Measurements from ENCODE around the gene SEC63. TPM values are rescaled to one million over a fixed set of nuclear protein-coding genes. Genes with fewer than 3 reads are reported as not detected.

The SEC63 gene
- total RNA-seq, 1 experiment from 2014 or later: 101 TPM

DNA sequence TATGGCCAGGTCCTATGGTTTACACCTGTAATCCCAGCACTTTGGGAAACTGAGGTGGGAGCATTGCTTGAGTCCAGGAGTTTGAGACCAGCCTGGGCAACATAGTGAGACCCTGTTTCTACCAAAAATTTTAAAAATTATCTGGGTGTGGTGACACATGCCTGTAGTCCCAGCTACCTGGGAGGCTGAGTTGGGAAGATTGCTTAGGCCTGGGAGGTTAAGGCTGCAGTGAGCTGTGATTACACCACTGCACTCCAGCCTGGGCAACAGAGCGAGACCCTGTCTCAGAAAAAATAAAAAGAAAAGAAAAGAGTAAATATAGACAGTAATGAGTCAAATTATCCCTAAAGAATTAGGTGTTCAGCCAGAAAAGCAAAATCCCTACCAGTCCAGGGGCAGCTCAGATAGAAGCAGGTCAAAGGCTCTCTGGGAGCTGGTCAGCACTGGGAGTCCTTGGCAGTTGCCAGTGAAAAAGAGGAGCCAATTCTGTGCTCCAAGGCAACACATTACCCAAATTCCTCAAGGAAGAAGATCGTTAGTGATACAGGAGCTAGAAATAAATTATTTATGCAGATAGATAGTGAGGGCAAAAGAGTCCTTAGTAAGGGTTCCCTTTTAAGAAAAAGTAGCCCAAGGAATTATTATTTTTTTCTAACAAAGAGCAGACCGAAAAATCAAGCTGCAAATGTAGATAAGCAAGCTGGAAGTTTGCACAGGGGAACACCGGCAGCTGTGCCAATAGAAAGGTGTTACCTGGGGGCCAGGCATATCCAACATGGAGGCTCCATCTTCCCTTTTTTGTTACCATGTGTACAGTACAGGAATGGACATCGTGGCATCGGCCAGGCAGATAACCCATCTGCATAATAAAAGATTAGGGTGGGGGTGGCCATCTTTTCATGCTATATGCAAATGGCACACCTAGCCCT is 31.4 kb upstream of the SEC63 start:
- BruUV-seq (replicated peaks): no TSS peak
- no peak overlapping the region for H2AFZ ChIP-seq
- no peaks in the 10 kb centered on the region for H3F3A ChIP-seq (ENCODE audit: insufficient read depth, low read depth)
- ChIA-PET CTCF (no interaction called here), POLR2A (ENCODE audit: unreplicated experiment) (no interaction called here)
- H3K27me3 ChIP-seq (ENCODE audit: insufficient read depth, low read depth): no peaks in the 10 kb centered on the region
- H3K4me2 ChIP-seq: no peak overlapping the region
- intact Hi-C loops (cut with micrococcal nuclease; ENCODE audit: unreplicated experiment): no loop called here
- TF ChIP-seq EZH2 (IDR thresholded peaks at IDR 0.05; ENCODE audit: low read depth): no peak
- TF ChIP-seq, protein P1, sequence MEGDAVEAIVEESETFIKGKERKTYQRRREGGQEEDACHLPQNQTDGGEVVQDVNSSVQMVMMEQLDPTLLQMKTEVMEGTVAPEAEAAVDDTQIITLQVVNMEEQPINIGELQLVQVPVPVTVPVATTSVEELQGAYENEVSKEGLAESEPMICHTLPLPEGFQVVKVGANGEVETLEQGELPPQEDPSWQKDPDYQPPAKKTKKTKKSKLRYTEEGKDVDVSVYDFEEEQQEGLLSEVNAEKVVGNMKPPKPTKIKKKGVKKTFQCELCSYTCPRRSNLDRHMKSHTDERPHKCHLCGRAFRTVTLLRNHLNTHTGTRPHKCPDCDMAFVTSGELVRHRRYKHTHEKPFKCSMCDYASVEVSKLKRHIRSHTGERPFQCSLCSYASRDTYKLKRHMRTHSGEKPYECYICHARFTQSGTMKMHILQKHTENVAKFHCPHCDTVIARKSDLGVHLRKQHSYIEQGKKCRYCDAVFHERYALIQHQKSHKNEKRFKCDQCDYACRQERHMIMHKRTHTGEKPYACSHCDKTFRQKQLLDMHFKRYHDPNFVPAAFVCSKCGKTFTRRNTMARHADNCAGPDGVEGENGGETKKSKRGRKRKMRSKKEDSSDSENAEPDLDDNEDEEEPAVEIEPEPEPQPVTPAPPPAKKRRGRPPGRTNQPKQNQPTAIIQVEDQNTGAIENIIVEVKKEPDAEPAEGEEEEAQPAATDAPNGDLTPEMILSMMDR (conservative IDR thresholded peaks at IDR 0.05): no peak
- DNase-seq: no peak
- H3K36me3 ChIP-seq (ENCODE audit: low read depth): no peaks in the 10 kb centered on the region
- H3K4me3 ChIP-seq: no peak overlapping the region
- H3K27ac ChIP-seq: no peak overlapping the region
- H3K9me2 ChIP-seq (ENCODE audit: insufficient read depth): no peaks in the 10 kb centered on the region
- no peaks in the 10 kb centered on the region for H3K4me1 ChIP-seq (replicated peaks; ENCODE audit: insufficient read depth)
- no peaks in the 10 kb centered on the region for H3K9me3 ChIP-seq (ENCODE audit: insufficient read depth, low read depth)
- no peaks in the 10 kb centered on the region for H3K79me2 ChIP-seq (ENCODE audit: low read depth)
- no peaks in the 10 kb centered on the region for H4K20me1 ChIP-seq (ENCODE audit: insufficient read depth)

DNA sequence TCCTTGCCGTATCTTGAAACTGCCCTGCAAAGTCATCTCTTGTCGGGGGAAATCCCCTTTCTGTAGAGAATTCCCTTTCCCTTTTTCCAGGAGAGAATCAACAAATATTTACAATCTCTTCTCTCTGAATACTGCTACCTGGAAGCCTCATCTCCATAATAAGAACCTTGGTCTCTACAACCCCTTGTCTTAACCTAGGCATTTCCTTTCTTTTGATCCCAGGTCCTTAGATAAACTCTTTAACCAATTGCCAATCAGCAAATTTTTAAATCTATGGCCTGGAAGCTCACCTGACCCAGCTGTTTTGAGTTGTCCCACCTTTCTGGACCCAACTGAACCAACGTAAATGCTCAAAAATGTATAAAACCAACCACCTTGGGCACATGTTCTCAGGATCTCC is 30.6 kb upstream of the SEC63 start:
- no peak overlapping the region for H2AFZ ChIP-seq
- no peaks in the 10 kb centered on the region for H3K79me2 ChIP-seq (ENCODE audit: low read depth)
- no peaks in the 10 kb centered on the region for H3K36me3 ChIP-seq (ENCODE audit: low read depth)
- no peak overlapping the region for H3K27ac ChIP-seq
- CTCF ChIA-PET: no interaction called here
- POLR2A ChIA-PET (ENCODE audit: unreplicated experiment): no interaction called here
- no peak overlapping the region for H3K4me3 ChIP-seq
- TF ChIP-seq EZH2 (IDR thresholded peaks at IDR 0.05; ENCODE audit: low read depth): no peak
- TF ChIP-seq, protein P1 (conservative IDR thresholded peaks at IDR 0.05): no peak
- intact Hi-C loops (cut with micrococcal nuclease; ENCODE audit: unreplicated experiment): no loop called here
- BruUV-seq (replicated peaks): no TSS peak
- no peak overlapping the region for H3K4me2 ChIP-seq
- DNase-seq: no peak
- H3K4me1 ChIP-seq (replicated peaks; ENCODE audit: insufficient read depth): no peaks in the 10 kb centered on the region
- no peaks in the 10 kb centered on the region for H3K9me3 ChIP-seq (ENCODE audit: insufficient read depth, low read depth)
- no peaks in the 10 kb centered on the region for H3F3A ChIP-seq (ENCODE audit: insufficient read depth, low read depth)
- no peaks in the 10 kb centered on the region for H3K27me3 ChIP-seq (ENCODE audit: insufficient read depth, low read depth)
- no peaks in the 10 kb centered on the region for H3K9me2 ChIP-seq (ENCODE audit: insufficient read depth)
- H4K20me1 ChIP-seq (ENCODE audit: insufficient read depth): no peaks in the 10 kb centered on the region

DNA sequence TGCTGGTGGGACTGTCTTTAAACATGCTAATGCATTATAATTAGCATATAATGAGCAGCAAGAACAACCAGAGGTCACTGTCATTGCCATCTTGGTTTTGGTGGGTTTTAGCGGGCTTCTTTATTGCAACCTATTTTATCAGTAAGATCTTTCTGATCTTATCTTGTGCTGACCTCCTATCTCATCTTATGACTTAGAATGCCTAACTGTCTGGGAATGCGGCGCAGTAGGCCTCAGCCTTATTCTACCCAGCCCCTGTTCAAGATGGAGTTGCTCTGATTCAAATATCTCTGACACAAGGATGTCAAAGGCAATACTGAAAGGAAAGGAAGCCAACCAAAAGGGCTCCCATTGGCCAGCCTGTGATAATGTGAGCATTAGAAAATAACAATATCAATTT is 29.8 kb upstream of the SEC63 start:
- H3K36me3 ChIP-seq (ENCODE audit: low read depth): no peaks in the 10 kb centered on the region
- no peak overlapping the region for H3K4me2 ChIP-seq
- H3F3A ChIP-seq (ENCODE audit: insufficient read depth, low read depth): no peaks in the 10 kb centered on the region
- CTCF ChIA-PET: no interaction called here
- no peak overlapping the region for H3K27ac ChIP-seq
- no peaks in the 10 kb centered on the region for H4K20me1 ChIP-seq (ENCODE audit: insufficient read depth)
- no peak overlapping the region for H2AFZ ChIP-seq
- H3K9me2 ChIP-seq (ENCODE audit: insufficient read depth): no peaks in the 10 kb centered on the region
- no peak for DNase-seq
- BruUV-seq (replicated peaks): no TSS peak
- no peaks in the 10 kb centered on the region for H3K9me3 ChIP-seq (ENCODE audit: insufficient read depth, low read depth)
- H3K4me1 ChIP-seq (replicated peaks; ENCODE audit: insufficient read depth): no peaks in the 10 kb centered on the region
- H3K79me2 ChIP-seq (ENCODE audit: low read depth): no peaks in the 10 kb centered on the region
- TF ChIP-seq, protein P1 (conservative IDR thresholded peaks at IDR 0.05): no peak
- TF ChIP-seq EZH2 (IDR thresholded peaks at IDR 0.05; ENCODE audit: low read depth): no peak
- POLR2A ChIA-PET (ENCODE audit: unreplicated experiment): no interaction called here
- H3K4me3 ChIP-seq: no peak overlapping the region
- no peaks in the 10 kb centered on the region for H3K27me3 ChIP-seq (ENCODE audit: insufficient read depth, low read depth)
- intact Hi-C loops (cut with micrococcal nuclease; ENCODE audit: unreplicated experiment): no loop called here

Data from PC-9 (cell line).